ENCODE data around the gene RYR1. TPM values are rescaled to one million over a fixed set of nuclear protein-coding genes. Genes with fewer than 3 reads are reported as not detected.

The RYR1 gene
- total RNA-seq, 1 donor from 2014 or later: 1.3 TPM

- peaks cover 11% of the 10 kb centered on the region for H3K36me3 Mint-ChIP-seq (ENCODE audit: low read depth, unreplicated experiment)
- peaks cover 10% of the 10 kb centered on the region for H3K4me1 Mint-ChIP-seq (ENCODE audit: unreplicated experiment)
- H3K4me3 Mint-ChIP-seq (ENCODE audit: unreplicated experiment): no peak overlapping the region
- no peak for DNase-seq (ENCODE audit: low spot score)
- no peak overlapping the region for H3K27ac Mint-ChIP-seq (ENCODE audit: unreplicated experiment)
- no peak for TF ChIP-seq CTCF (IDR thresholded peaks at IDR 0.05; ENCODE audit: unreplicated experiment)
- peaks cover 5% of the 10 kb centered on the region for H3K27me3 Mint-ChIP-seq (ENCODE audit: unreplicated experiment)
- H3K9me3 Mint-ChIP-seq (ENCODE audit: unreplicated experiment): no peaks in the 10 kb centered on the region
Observed at GRCh38 chr19:38412961-38413360, 20.5 kb upstream of the RYR1 start.

- Mint-ChIP-seq H3K9me3 (ENCODE audit: unreplicated experiment) (no peaks in the 10 kb centered on the region), H3K27me3 (ENCODE audit: unreplicated experiment) (peaks cover 5% of the 10 kb centered on the region)
Observed at GRCh38 chr19:38413416-38413815, 20.1 kb upstream of the RYR1 start.

GRCh38 chr19:38417146-38417543, 16.3 kb upstream of the RYR1 start:
- Mint-ChIP-seq H3K4me1 (ENCODE audit: unreplicated experiment) (peaks cover 12% of the 10 kb centered on the region), H3K4me3 (ENCODE audit: unreplicated experiment) (peak overlapping the region; percentile 82), H3K36me3 (ENCODE audit: low read depth, unreplicated experiment) (peaks cover 8% of the 10 kb centered on the region), H3K27ac (ENCODE audit: unreplicated experiment) (no peak overlapping the region), H3K9me3 (ENCODE audit: unreplicated experiment) (no peaks in the 10 kb centered on the region), H3K27me3 (ENCODE audit: unreplicated experiment) (peaks cover 9% of the 10 kb centered on the region)
- TF ChIP-seq CTCF (IDR thresholded peaks at IDR 0.05; ENCODE audit: unreplicated experiment): no peak
- DNase-seq (ENCODE audit: low spot score): no peak

More at GRCh38 chr19:38413416-38413815, 20.1 kb upstream of the RYR1 start:
- DNase-seq (ENCODE audit: low spot score): no peak
- Mint-ChIP-seq H3K36me3 (ENCODE audit: low read depth, unreplicated experiment) (peaks cover 11% of the 10 kb centered on the region), H3K27ac (ENCODE audit: unreplicated experiment) (no peak overlapping the region), H3K4me1 (ENCODE audit: unreplicated experiment) (peaks cover 12% of the 10 kb centered on the region), H3K4me3 (ENCODE audit: unreplicated experiment) (no peak overlapping the region)
- TF ChIP-seq CTCF (IDR thresholded peaks at IDR 0.05; ENCODE audit: unreplicated experiment): no peak

- Mint-ChIP-seq H3K4me1 (ENCODE audit: unreplicated experiment) (peaks cover 14% of the 10 kb centered on the region), H3K4me3 (ENCODE audit: unreplicated experiment) (peak overlapping the region; percentile 82), H3K27me3 (ENCODE audit: unreplicated experiment) (peaks cover 9% of the 10 kb centered on the region), H3K9me3 (ENCODE audit: unreplicated experiment) (no peaks in the 10 kb centered on the region), H3K36me3 (ENCODE audit: low read depth, unreplicated experiment) (peaks cover 4% of the 10 kb centered on the region), H3K27ac (ENCODE audit: unreplicated experiment) (no peak overlapping the region)
- no peak for TF ChIP-seq CTCF (IDR thresholded peaks at IDR 0.05; ENCODE audit: unreplicated experiment)
- peak; percentile 52 for DNase-seq (ENCODE audit: low spot score)
Observed at GRCh38 chr19:38417544-38418506, 15.7 kb upstream of the RYR1 start.

- H3K4me3 Mint-ChIP-seq (ENCODE audit: unreplicated experiment): no peak overlapping the region
- no peak for TF ChIP-seq CTCF (IDR thresholded peaks at IDR 0.05; ENCODE audit: unreplicated experiment)
- H3K4me1 Mint-ChIP-seq (ENCODE audit: unreplicated experiment): peaks cover 20% of the 10 kb centered on the region
- peaks cover 9% of the 10 kb centered on the region for H3K27me3 Mint-ChIP-seq (ENCODE audit: unreplicated experiment)
- peaks cover 4% of the 10 kb centered on the region for H3K36me3 Mint-ChIP-seq (ENCODE audit: low read depth, unreplicated experiment)
- DNase-seq (ENCODE audit: low spot score): no peak
- no peaks in the 10 kb centered on the region for H3K9me3 Mint-ChIP-seq (ENCODE audit: unreplicated experiment)
- H3K27ac Mint-ChIP-seq (ENCODE audit: unreplicated experiment): no peak overlapping the region
Observed at GRCh38 chr19:38420935-38421334, 12.6 kb upstream of the RYR1 start.
